SU-DHL-6 (cell line): ENCODE data around the gene MYO1D.

Source experiments
- EZH2phosphoT487 ChIP-seq: fragments of 200-600 bp; sonication (generic), shearing (Covaris generic); conservative IDR thresholded peaks from 2 replicates; pipeline ENCODE4 v1.6.1; 2018; ENCODE audit warnings: mild to moderate bottlenecking, antibody characterized with exemption, low read length, moderate library complexity, mixed read lengths
- TF ChIP-seq, protein P1 (sequence below): fragments of 200-600 bp; sonication (generic); IDR thresholded peaks from one replicate; pipeline ENCODE4 v1.5.1; 2017; ENCODE audit warnings: antibody characterized with exemption, mild to moderate bottlenecking, low read length, moderate library complexity; ENCODE audit not compliant: insufficient read depth, poor library complexity, severe bottlenecking

- TF ChIP-seq, protein P1, sequence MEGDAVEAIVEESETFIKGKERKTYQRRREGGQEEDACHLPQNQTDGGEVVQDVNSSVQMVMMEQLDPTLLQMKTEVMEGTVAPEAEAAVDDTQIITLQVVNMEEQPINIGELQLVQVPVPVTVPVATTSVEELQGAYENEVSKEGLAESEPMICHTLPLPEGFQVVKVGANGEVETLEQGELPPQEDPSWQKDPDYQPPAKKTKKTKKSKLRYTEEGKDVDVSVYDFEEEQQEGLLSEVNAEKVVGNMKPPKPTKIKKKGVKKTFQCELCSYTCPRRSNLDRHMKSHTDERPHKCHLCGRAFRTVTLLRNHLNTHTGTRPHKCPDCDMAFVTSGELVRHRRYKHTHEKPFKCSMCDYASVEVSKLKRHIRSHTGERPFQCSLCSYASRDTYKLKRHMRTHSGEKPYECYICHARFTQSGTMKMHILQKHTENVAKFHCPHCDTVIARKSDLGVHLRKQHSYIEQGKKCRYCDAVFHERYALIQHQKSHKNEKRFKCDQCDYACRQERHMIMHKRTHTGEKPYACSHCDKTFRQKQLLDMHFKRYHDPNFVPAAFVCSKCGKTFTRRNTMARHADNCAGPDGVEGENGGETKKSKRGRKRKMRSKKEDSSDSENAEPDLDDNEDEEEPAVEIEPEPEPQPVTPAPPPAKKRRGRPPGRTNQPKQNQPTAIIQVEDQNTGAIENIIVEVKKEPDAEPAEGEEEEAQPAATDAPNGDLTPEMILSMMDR, result no peak
- TF ChIP-seq EZH2phosphoT487, result no peak
Observed at GRCh38 chr17:32912218-32912897, 35.4 kb upstream of the MYO1D start.
